PC-3 (cell line): ENCODE measurements around the gene NEDD4L.

ENCODE experiments used
- CTCF ChIP-seq: fragments of 300-600 bp; sonication (generic); conservative IDR thresholded peaks from 2 replicates; pipeline ENCODE4 v1.5.1; 2017; ENCODE audit warnings: antibody characterized with exemption, low read depth, mild to moderate bottlenecking, low read length
- EZH2 ChIP-seq: fragments of 300-600 bp; sonication (generic); IDR thresholded peaks from one replicate; pipeline ENCODE4 v1.6.1; 2017; ENCODE audit warnings: antibody characterized with exemption, mild to moderate bottlenecking, low read length; ENCODE audit not compliant: unreplicated experiment

- TF ChIP-seq CTCF (no peak), EZH2 (no peak)
Observed at GRCh38 chr18:58270396-58270795, 226.4 kb downstream of the NEDD4L start.
